Colonic mucosa (tissue), 4 donors: ENCODE results near the gene RBM28. TPM values are rescaled to one million over a fixed set of nuclear protein-coding genes. Genes with fewer than 3 reads are reported as not detected.
"Not testable (repeated sequence)": the region's sequence is repeated elsewhere in the genome, so short reads cannot be mapped to it uniquely, and the experiment has no call there.

Source experiments
- DNase-seq: peaks from one replicate; pipeline ENCODE4 v3.0.0-alpha.2; 2020
- H3K27ac ChIP-seq: fragments of 200-600 bp; one replicate; pipeline ENCODE4 v1.8.0; 2021
- H3K27me3 ChIP-seq: fragments of 200-600 bp; one replicate; pipeline ENCODE4 v1.8.0; 2021
- H3K36me3 ChIP-seq: fragments of 200-600 bp; one replicate; pipeline ENCODE4 v1.8.0; 2021
- H3K4me1 ChIP-seq: fragments of 200-600 bp; one replicate; pipeline ENCODE4 v1.8.0; 2021; ENCODE audit warnings: mild to moderate bottlenecking
- H3K4me3 ChIP-seq: fragments of 200-600 bp; one replicate; pipeline ENCODE4 v1.8.0; 2021
- H3K9ac ChIP-seq, 2 donors: one replicate each; pipeline ENCODE4 v1.7.0; 2013; ENCODE audit warnings: control low read depth in 2 of 2, low read depth in 2 of 2, low read length in 2 of 2
- H3K9me3 ChIP-seq: fragments of 200-600 bp; one replicate; pipeline ENCODE4 v1.8.0; 2021
- CTCF ChIP-seq: fragments of 200-600 bp; IDR thresholded peaks from one replicate; pipeline ENCODE4 v1.8.0; 2022; ENCODE audit warnings: antibody characterized with exemption, mild to moderate bottlenecking
- intact Hi-C: fragments of 100-400 bp; cut with DNase I; formaldehyde crosslinking; loops from one replicate; pipeline ENCODE4 v1.14.1; 2022
- total RNA-seq, 2 donors: library from RNA; stranded (reverse); fragmentation: NEBNext Ultra II Directional in 1 of 2; extraction: Animal tissue kit (Norgen Biotek cat#: 25700) in 1 of 2; gene quantifications; one replicate each; pipeline ENCODE4 v1.2.1, GENCODE V29; 2021
- donor health status: healthy.
- donor health status: DM: no; HTN: no; CAD: no.
- donor health status: DM: no; HTN: no; CAD: no.

RBM28 gene
- total RNA-seq, 2 donors from 2014 or later: 16.3 to 30.6 TPM

GRCh38 chr7:128284102-128284501 lies 59.6 kb downstream of the RBM28 start:
- Histone ChIP-seq H3K36me3 (no peaks in the 10 kb centered on the region), H3K9me3 (no peaks in the 10 kb centered on the region), H3K27me3 (no peaks in the 10 kb centered on the region), H3K4me1 (no peaks in the 10 kb centered on the region), H3K9ac (no peak overlapping the region), H3K27ac (no peak overlapping the region), H3K4me3 (no peak overlapping the region)
- DNase-seq: no peak
- TF ChIP-seq CTCF: no peak
- intact Hi-C loops: no loop called here

DNA sequence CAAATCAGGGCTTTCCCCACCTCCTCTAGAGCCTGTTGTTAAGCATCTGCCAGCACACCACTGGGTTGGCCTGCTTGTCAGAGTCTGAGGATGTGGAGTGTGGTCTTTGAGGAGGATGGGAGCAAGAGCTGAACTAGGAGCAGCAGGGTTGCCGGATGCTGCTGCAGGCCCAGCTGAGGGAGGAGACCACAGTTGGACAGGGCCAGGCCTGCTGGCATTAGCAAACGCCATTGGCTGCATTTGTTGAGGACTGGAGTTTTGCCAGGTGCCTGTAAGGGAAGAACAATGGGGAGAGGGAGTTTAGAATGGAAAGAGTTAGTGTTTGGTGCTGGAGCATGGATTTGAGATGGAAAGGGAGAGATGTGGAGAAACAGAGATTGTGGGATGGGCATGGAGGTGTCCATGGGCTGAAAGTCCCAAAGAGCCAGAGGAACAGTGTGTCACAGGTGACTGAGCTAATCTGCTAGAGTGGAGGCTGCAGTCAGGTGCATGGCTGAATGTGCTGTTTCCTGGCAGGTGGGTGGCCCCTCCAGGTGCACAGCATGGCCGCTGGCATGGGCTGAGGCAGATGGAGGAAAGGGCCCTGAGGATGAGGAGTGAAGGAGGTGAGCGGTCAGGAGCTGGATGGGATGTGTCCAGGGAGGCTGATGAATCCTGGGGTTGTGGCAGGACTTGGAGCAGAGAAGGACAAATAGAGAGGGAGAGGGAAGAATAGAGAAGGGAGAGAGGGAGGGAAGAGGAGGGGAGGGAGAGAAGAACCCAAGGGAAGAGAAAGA lies 61.9 kb downstream of the RBM28 start:
- Histone ChIP-seq H3K4me3 (no peak overlapping the region), H3K4me1 (no peaks in the 10 kb centered on the region), H3K27me3 (no peaks in the 10 kb centered on the region), H3K9me3 (no peaks in the 10 kb centered on the region), H3K27ac (no peak overlapping the region), H3K36me3 (no peaks in the 10 kb centered on the region), H3K9ac (no peak overlapping the region)
- no peak for DNase-seq
- no peak for TF ChIP-seq CTCF
- intact Hi-C loops: no loop called here

GRCh38 chr7:128280451-128280850 lies 63.3 kb downstream of the RBM28 start:
- H3K27me3 ChIP-seq, intact Hi-C loops, H3K9me3 ChIP-seq, H3K9ac ChIP-seq, DNase-seq, H3K4me1 ChIP-seq, H3K36me3 ChIP-seq, H3K27ac ChIP-seq, H3K4me3 ChIP-seq: not testable (repeated sequence)

- Histone ChIP-seq H3K9ac (no peak overlapping the region), H3K9me3 (no peaks in the 10 kb centered on the region), H3K27ac (no peak overlapping the region), H3K27me3 (no peaks in the 10 kb centered on the region), H3K4me1 (no peaks in the 10 kb centered on the region), H3K36me3 (no peaks in the 10 kb centered on the region), H3K4me3 (no peak overlapping the region)
- intact Hi-C loops: no loop called here
- no peak for DNase-seq
- no peak for TF ChIP-seq CTCF
Measured at GRCh38 chr7:128279124-128279713, 64.5 kb downstream of the RBM28 start.

- Histone ChIP-seq H3K4me1 (no peaks in the 10 kb centered on the region), H3K9ac (no peak overlapping the region), H3K4me3 (no peak overlapping the region), H3K9me3 (no peaks in the 10 kb centered on the region), H3K27ac (no peak overlapping the region), H3K27me3 (no peaks in the 10 kb centered on the region), H3K36me3 (no peaks in the 10 kb centered on the region)
- TF ChIP-seq CTCF: no peak
- intact Hi-C loops: no loop called here
- no peak for DNase-seq
Measured at GRCh38 chr7:128278366-128278765, 65.3 kb downstream of the RBM28 start.

DNA sequence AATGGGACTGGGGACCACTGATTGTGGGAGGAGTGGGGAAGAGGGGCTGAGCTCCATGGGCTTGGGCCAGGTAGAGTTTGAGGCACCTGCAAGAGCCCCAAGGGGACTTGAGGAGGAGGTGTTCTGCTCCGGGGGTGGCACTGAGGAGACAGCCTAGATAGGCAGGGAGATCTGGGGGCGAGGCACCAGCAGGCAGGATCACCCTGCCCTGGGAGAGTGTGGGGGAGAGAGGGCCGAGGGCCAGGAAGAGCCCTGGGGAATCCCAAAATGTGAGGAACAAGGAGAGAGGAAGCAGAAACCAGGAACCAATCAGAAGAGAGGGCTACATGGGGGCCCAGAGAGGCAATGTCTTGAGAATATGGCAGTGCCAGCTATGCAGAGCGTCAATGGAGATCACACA lies 68.0 kb downstream of the RBM28 start:
- DNase-seq: no peak
- no peak for TF ChIP-seq CTCF
- no peak overlapping the region for H3K4me3 ChIP-seq
- no peaks in the 10 kb centered on the region for H3K36me3 ChIP-seq
- no peaks in the 10 kb centered on the region for H3K4me1 ChIP-seq
- no peak overlapping the region for H3K27ac ChIP-seq
- intact Hi-C loops: no loop called here
- peaks cover 16% of the 10 kb centered on the region for H3K27me3 ChIP-seq
- H3K9ac ChIP-seq: no peak overlapping the region
- no peaks in the 10 kb centered on the region for H3K9me3 ChIP-seq
